MCF 10A (cell line): ENCODE measurements around the gene NFKBIA. TPM values are rescaled to one million over a fixed set of nuclear protein-coding genes. Genes with fewer than 3 reads are reported as not detected.

Experiments
- BruUV-seq: library from RNA; stranded (reverse); fragments of 400-500 nt; replicated peaks from 2 replicates; lab custom pipeline; 2021; lab: Mats Ljungman, UMichigan
- CTCF ChIA-PET: fragments of 300-600 bp; sonication (Branson Sonifier 250); formaldehyde crosslinking; extraction: SDS; loops from one replicate; lab custom pipeline; 2021; ENCODE audit warnings: antibody characterized with exemption, inconsistent platforms; lab: Yijun Ruan, JAX
- POLR2A ChIA-PET: fragments of 300-600, 350-650 bp; sonication (Branson Sonifier 250); formaldehyde crosslinking; extraction: SDS; loops from one replicate; lab custom pipeline; 2020; ENCODE audit warnings: antibody characterized with exemption, inconsistent platforms; lab: Yijun Ruan, JAX
- DNase-seq: peaks from one replicate; pipeline ENCODE4 v3.0.0-alpha.2; 2018; ENCODE audit not compliant: unreplicated experiment
- H3K27ac Mint-ChIP-seq: one replicate; pipeline ENCODE4 v1.8.0; 2022; ENCODE audit warnings: mild to moderate bottlenecking, low read depth, mixed read lengths; ENCODE audit not compliant: unreplicated experiment
- H3K27me3 Mint-ChIP-seq: one replicate; pipeline ENCODE4 v1.8.0; 2022; ENCODE audit warnings: mixed read lengths; ENCODE audit not compliant: insufficient read depth, unreplicated experiment
- H3K36me3 Mint-ChIP-seq: one replicate; pipeline ENCODE4 v1.8.0; 2022; ENCODE audit warnings: mild to moderate bottlenecking, moderate library complexity, mixed read lengths; ENCODE audit not compliant: insufficient read depth, unreplicated experiment
- H3K4me1 Mint-ChIP-seq: one replicate; pipeline ENCODE4 v1.8.0; 2022; ENCODE audit warnings: mixed read lengths; ENCODE audit not compliant: insufficient read depth, unreplicated experiment
- H3K4me3 Mint-ChIP-seq: one replicate; pipeline ENCODE4 v1.8.0; 2022; ENCODE audit warnings: mild to moderate bottlenecking, moderate library complexity, mixed read lengths; ENCODE audit not compliant: unreplicated experiment
- H3K9me3 Mint-ChIP-seq: one replicate; pipeline ENCODE4 v1.8.0; 2022; ENCODE audit warnings: mixed read lengths; ENCODE audit not compliant: unreplicated experiment
- CTCF ChIP-seq: fragments of 200-600 bp; IDR thresholded peaks from one replicate; pipeline ENCODE4 v1.8.0; 2022; ENCODE audit warnings: antibody characterized with exemption, mild to moderate bottlenecking; ENCODE audit not compliant: unreplicated experiment
- intact Hi-C: fragments of 100-400 bp; cut with micrococcal nuclease; formaldehyde crosslinking; loops from 2 replicates; pipeline ENCODE4 v1.14.1; 2022
- total RNA-seq: library from RNA; stranded (reverse); gene quantifications from 2 replicates; pipeline ENCODE4 v1.2.3, GENCODE V29; 2022

The NFKBIA gene
- total RNA-seq, 1 experiment from 2014 or later: 112 TPM

GRCh38 chr14:35416108-35416750, 11.7 kb upstream of the NFKBIA start:
- peak overlapping the region; percentile 9 for H3K27ac Mint-ChIP-seq
- POLR2A ChIA-PET: interaction anchor here (0.5 kb wide), 1 partner anchor 351 kb away, joined by 5 read pairs; no protein-coding TSS in a partner anchor
- peaks cover 21% of the 10 kb centered on the region for H3K4me1 Mint-ChIP-seq

GRCh38 chr14:35414365-35414764, 9.8 kb upstream of the NFKBIA start:
- ChIA-PET CTCF (interaction anchor here (0.5 to 7.2 kb wide), 19 partner anchors 9 to 1740 kb away, joined by 3 to 92 read pairs (median 5); no protein-coding TSS in a partner anchor), POLR2A (no interaction called here)
- peaks cover 15% of the 10 kb centered on the region for H3K4me1 Mint-ChIP-seq
- H3K36me3 Mint-ChIP-seq: no peaks in the 10 kb centered on the region
- DNase-seq: no peak
- no TSS peak for BruUV-seq
- H3K27me3 Mint-ChIP-seq: no peaks in the 10 kb centered on the region
- H3K4me3 Mint-ChIP-seq: no peak overlapping the region
- H3K9me3 Mint-ChIP-seq: no peaks in the 10 kb centered on the region
- H3K27ac Mint-ChIP-seq: no peak overlapping the region
- intact Hi-C loops: loop anchor here (10.0 kb wide), 1 partner anchor 540 kb away; the partner anchor contains the start of gene BAZ1A
- TF ChIP-seq CTCF: no peak

More at GRCh38 chr14:35416108-35416750, 11.7 kb upstream of the NFKBIA start:
- Mint-ChIP-seq H3K4me3 (no peak overlapping the region), H3K27me3 (no peaks in the 10 kb centered on the region), H3K9me3 (no peaks in the 10 kb centered on the region), H3K36me3 (no peaks in the 10 kb centered on the region)
- intact Hi-C loops: loop anchor here (10.0 kb wide), 1 partner anchor 541 kb away; the partner anchor contains the start of gene BAZ1A
- no TSS peak for BruUV-seq
- no peak for TF ChIP-seq CTCF
- DNase-seq: no peak
- CTCF ChIA-PET: interaction anchor here (0.6 to 7.2 kb wide), 7 partner anchors 12 to 654 kb away, joined by 3 to 92 read pairs (median 4); partner anchors contain the start of genes NFKBIA and SRP54

GRCh38 chr14:35412272-35413056, 7.9 kb upstream of the NFKBIA start:
- ChIA-PET POLR2A (interaction anchor here (0.7 to 1.4 kb wide), 5 partner anchors 9 to 291 kb away, joined by 3 to 4 read pairs (median 3); partner anchors contain the start of gene PPP2R3C), CTCF (interaction anchor here (0.6 to 7.2 kb wide), 21 partner anchors 11 to 742 kb away, joined by 3 to 92 read pairs (median 4); no protein-coding TSS in a partner anchor)
- H3K4me1 Mint-ChIP-seq: peaks cover 14% of the 10 kb centered on the region
- no peak overlapping the region for H3K27ac Mint-ChIP-seq
- H3K27me3 Mint-ChIP-seq: no peaks in the 10 kb centered on the region
- H3K9me3 Mint-ChIP-seq: no peaks in the 10 kb centered on the region
- TF ChIP-seq CTCF: no peak
- intact Hi-C loops: loop anchor here (1.0 to 10.0 kb wide), 5 partner anchors 272 to 740 kb away; partner anchors contain the start of genes BAZ1A and SRP54
- no peaks in the 10 kb centered on the region for H3K36me3 Mint-ChIP-seq
- no TSS peak for BruUV-seq
- DNase-seq: no peak
- H3K4me3 Mint-ChIP-seq: no peak overlapping the region
